Activated CD4-positive, alpha-beta T cell treated with anti-CD3 and anti-CD28 coated beads for 48 hours (primary cell): ENCODE measurements around the gene DMRTB1.

Experiments used
- DNase-seq: peaks from one replicate; pipeline ENCODE4 v3.0.0-alpha.2; 2020

Gene DMRTB1

GRCh38 chr1:53511323-53511932, 52.2 kb downstream of the DMRTB1 start:
- DNase-seq: no peak

DNA sequence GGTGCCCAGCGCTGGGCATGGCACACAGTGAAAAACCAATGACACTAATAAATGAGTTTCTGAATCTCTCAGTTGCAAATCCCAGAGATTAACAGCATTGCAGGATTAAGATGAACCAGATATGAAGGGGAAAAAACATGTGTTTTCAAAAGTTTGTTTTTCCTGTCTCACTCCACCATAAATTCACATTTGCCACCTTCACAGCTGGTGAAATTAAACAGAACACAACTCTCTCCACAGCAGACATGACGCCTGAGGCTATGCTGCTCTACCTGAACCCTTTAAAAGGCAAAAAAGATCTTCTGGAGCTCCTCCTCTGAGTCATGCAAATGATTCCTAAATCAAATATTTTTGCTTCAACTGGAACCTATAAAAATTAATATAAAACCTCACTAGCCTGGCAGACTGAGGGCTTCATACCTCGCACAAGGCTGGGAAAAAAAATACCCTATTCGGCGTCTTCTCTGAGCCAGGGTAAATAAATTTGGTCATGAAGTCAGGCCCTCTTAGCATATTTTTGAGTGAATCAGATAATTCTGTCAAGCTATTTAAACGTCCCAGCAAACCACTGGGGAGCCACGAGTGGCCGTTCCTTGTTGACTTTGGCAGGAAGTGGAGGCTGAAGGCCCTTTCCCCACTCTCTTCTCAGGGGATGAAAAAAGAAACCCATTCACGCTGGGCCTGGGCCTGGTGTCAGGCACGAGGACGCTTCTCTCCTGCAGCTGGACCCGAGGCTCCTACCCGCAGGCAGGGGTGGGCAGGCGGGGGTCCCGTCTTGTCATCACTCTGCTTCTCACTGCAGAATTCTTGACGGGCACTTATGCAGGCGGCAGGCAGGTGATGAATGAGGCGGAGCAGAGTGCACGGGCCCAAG, 53.0 kb downstream of the DMRTB1 start:
- DNase-seq: no peak

- DNase-seq: no peak
These were observed 53.9 kb downstream of the DMRTB1 start for GRCh38 chr1:53512807-53513755.

DNA sequence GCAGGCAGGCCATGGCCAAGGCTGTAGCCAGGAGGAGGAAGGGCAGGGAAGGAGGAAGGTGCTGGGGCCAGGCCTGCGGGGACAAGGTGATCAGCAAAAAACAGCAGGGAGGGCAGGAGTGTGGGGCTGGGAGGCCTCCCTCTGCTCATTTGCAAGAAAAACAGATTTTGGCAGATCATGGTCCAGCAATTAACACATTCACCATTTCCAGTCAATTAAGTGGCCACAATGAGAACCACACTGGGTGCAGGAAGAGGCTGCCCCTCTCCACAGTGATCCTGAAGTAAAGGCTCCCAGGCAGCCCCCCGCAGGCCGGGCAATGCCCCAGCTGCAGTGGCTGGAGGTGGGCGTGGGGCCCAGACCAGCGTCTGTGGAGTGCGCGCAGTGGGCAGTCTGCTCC, 54.6 kb downstream of the DMRTB1 start:
- DNase-seq: no peak

DNA sequence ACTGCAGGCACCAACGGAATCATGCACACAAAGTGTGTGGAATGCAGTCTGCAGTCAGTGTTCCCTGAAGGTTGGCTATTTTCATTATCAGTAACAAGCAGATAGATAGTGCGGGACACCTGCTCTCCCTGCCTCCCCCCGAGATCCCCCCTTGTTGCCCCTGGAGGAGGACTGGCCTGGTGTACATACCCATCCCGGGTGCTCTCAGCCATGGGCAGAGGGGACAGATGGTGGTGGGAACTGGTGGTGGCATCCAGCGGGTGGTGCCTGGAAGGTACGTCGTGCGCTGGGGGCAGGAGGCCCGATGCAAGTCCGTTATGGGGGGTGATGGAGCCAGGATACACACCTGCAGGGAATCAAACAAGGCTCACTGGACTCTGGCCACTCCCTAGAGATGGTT, 55.2 kb downstream of the DMRTB1 start:
- DNase-seq: no peak

DNA sequence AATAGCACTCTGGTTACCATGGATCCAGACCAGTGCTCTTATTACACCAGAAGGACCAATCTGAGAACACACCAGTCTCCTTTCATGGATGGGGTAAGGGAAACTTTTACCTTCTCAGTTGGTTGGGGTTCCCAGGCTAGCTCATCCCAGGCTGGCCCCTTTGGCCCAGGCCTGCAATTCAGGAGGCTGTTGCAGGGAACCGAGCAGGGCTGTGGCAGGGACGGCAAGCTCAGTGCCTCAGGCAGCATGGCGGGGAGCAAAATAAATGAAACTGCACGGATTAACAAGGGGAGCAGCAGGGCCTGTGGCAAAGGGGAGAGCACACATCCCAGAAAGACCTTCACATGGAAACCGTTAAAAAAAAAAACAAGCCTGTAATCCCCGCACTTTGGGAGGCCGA, 57.0 kb downstream of the DMRTB1 start:
- DNase-seq: no peak
